NCI-H748 (cell line): ENCODE measurements around the gene RNU1-2.
"Not testable (repeated sequence)": the region's sequence is repeated elsewhere in the genome, so short reads cannot be mapped to it uniquely, and the experiment has no call there.

Experiments
- DNase-seq: peaks from one replicate; lab custom pipeline; 2025; ENCODE audit not compliant: unreplicated experiment; lab: John Stamatoyannopoulos, UW

Gene RNU1-2

DNA sequence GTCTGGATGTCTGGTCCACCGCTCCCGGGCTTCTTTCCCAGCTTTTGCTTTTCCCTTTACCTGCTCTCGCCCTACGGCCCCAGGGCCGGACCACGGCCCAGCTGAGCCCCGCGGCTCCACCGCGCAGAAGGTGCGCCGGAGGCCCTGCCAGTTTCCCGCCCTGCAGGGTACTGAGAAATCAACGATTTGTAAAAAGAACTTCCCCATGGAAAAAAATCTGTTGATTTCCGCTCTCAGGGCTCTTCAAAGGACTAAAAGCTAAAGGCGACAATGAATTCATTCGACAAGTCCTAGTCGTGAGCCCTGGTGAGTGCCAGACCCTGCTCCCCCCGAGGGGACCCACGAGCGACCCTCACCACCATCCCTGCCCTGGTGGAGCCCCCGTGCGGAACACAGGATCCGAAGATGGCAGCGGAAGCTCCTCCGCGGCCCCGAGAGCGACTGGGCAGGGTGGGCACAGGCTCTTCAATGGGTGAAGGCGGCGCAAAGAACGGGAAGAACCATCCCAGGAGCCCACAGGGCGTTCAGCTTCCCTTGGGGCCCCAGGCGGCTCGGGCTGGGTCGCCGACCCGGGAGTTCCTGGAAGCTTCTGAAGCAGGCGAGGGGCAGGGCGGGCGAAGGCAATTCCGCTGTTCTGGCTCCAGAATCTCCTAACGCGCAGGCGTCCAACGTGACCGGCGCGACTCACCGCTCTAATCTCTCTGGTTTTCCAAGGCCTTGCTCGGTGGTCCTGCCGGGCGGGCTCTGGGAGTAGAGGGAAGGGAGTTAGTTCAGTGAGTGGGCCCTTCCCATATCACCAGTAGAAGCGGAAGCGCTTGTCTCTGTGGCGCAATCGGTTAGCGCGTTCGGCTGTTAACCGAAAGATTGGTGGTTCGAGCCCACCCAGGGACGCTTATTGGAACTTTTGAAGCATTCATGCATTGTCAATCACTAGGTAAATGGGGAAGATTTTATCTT is 6.6 kb upstream of the RNU1-2 start:
- DNase-seq = no peak

DNA sequence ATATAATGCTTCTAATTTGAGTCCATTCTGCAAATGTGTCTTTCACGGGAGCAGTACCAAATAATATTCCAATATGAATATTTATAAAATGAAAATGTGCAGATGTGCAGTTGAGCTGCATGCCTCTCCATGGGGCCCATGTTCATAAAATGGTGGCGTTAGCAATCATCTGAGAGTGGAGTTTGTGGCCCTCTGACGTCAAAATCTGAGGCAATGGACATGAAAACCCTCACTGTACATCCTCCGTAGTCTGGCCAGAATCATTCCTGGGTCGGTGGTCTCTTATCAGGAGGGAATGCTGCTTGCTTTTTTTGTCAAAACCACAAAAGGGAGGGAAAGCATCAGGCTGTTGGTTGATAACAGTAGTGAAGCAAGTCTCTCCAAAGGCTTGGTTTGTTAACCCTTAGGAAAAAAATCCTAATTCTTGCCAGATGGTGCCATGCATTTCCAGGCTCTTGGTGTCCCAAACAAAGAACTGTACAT is 5.2 kb upstream of the RNU1-2 start:
- not testable (repeated sequence) for DNase-seq

DNA sequence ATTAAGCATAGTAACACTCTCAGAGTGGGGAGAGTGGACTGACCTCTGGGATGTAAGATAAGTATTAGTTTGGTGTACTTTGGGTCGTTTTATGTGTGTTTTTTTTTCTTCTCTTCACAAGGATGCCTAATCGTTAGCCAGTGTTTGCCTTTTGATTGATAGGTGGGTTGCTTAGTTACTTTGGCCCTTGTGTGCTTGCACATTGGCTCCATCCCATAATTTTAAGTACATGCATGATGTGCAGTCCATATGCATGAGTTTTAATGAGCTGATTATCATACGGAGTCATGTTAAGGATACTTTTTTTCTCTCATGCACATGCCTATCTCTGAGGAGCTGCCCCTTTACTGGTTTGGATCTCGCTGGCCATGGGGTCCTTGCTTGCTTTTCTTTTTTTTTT is 4.7 kb upstream of the RNU1-2 start:
- DNase-seq = not testable (repeated sequence)

- not testable (repeated sequence) for DNase-seq
Observed at GRCh38 chr1:16892978-16893525, 2.7 kb upstream of the RNU1-2 start.

DNA sequence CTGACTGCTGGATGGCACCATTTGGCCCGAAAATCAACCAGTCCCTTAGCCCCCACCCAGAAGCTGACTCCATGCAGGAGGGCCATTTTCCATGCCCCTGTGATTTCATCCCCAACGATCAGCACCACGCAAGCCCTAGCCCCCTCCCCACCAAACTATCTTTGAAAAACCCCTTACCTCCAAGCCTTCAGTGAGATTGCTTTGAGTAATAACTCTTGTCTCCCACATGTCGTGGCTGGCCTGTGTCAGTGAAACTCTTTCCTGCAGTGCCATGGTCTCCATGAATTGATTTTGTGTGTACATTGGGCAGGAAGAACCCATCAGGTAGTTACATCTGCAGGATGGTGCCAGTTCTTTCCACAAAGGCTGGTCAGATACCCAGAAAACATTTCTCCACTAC is 2.0 kb upstream of the RNU1-2 start:
- DNase-seq = not testable (repeated sequence)

GRCh38 chr1:16894338-16894737 is 1.4 kb upstream of the RNU1-2 start:
- DNase-seq = not testable (repeated sequence)

DNA sequence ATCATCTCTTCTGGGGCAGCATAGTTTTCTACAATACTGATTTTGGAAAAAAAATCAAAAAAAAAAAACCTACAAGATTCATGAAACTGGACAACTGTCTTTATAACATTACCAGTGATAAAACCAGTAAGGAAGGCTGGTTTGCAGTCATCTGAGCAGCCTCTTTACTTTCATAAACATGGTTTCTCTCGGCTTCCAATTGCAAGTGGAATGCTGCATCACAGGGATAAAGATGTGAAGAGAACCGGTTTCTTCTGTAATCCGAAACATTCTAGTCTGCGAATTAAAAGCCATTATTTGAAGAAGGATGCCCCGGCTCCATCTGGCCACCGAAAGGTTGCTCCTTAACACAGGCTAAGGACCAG is 565 bp upstream of the RNU1-2 start:
- not testable (repeated sequence) for DNase-seq

DNA sequence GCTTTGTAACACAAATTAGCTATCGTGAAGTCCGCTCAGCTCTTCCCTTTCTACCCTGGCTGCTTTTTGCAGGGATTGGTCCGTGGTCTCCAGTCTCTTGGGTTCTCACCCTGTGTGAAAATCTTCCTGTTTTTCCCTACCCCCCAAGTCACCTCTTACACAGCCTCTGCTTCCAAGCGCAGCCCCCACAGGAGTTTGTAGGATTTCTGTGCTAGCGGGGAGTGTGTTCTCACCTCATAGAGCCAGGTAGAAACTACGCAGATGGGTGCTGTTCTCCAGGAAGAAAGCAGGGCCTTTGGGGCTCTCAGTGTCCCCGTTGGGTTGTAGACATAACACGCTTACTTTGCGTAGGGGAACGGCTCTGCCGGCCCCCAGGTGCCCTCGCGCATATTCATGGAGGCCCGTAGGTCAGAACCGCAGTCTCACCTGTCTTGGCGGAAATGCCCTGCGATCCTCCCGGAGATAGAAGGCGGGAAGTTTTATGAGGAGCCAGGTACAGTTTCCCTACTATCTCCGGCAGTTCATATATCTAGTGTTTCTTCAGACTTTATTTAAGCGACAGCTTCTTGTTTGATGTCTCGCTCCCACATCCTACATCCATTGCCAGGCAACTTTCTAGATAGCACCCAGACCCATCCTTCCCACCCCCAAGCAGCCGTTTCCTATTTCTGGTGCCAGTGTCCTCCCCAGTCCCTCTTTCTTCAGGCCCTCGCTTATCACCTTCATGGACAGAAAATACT is 706 bp downstream of the RNU1-2 start:
- DNase-seq = peak; percentile 68

- DNase-seq = not testable (repeated sequence)
Observed at GRCh38 chr1:16897653-16898052, 1.9 kb downstream of the RNU1-2 start.

DNA sequence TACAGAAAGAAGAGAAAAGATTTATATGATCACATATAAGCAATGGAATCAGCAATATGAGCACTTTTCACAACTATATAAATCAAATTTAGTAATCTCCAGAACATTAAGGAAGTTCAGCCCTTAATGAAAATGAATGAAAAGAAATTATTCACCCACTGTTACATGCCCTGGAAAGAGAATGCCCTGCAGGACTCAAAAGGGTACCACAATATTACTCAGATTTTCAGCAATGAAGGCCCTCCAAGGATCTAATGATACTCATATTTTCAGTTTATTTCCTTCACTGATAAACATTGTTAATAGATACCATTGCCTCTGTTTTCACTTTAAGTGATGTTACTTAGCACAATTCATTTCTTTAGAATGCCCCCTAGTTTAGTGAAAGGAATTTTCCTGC is 2.5 kb downstream of the RNU1-2 start:
- DNase-seq = not testable (repeated sequence)

DNA sequence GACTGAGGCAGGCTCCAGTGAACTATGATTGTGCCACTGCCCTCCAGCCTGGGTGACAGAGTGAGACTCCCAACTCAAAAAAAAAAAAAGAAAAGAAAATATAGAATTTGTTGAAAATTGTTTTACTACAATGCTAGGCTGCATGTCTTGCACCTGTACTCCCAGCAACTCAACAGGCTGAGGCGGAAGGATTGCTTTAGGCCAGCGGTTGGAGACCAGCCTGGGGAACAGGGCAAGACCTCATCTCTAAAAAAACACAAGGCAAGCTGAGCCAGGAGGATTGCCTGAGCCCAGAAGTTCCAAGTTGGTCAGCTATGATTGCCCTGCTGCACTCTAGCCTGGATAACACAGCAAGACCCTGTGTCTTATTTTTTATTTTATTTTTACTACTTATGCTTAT is 3.2 kb downstream of the RNU1-2 start:
- not testable (repeated sequence) for DNase-seq

- DNase-seq = peak; percentile 19
Observed at GRCh38 chr1:16900751-16901150, 5.0 kb downstream of the RNU1-2 start.

DNA sequence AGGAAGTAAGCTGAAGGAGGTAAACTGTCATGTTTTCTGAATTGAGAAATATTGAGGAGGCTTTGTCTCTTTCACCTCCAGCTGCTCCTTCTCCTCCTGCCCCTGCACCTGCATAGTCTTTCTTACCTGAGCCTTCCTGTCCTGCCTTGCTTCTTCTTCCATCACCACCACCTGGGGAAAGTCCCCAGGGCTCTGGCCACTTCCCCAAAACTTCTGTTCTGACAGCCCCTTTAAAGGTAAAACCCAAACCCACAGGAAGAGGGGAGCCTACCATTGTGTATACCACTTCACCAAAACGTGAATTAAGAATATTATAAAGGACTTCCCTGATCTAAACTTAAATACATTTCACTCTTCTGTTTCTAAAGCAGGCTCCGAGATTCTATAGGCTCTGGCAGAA is 5.6 kb downstream of the RNU1-2 start:
- DNase-seq = not testable (repeated sequence)

DNA sequence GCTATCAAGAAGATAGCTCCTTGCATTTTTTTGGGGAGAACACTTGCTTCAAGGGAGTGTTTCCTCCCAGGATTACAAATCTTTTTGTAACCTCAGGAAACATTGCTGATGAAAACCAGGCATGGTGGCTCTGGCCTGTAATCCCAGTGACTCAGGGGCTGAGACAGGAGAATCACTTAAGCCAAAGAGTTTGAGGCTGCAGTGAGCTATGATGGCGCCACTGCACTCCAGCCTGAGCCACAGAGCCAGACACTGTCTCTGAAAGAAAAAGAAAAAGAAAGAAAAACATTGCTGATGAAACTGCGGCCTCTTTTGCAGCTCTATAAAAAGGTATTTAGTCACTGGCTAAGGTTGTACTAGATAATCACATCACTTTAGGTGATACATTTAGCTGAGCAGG is 7.3 kb downstream of the RNU1-2 start:
- DNase-seq = peak; percentile 34

DNA sequence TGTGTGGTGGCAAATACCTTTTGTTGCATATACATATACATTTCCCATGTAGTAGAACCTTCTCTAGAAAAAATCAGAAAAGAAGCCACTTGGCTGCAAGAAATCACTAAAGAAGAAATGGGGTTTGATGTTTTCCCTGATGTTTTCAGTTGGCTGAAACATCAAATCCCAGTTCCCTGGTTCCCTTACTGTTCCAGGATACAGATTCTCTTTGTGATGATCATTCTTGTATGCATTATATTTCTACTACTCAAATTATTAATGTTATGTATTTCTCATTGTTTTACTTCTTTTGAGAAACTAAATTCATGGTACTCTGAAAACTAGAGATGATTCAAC is 7.6 kb downstream of the RNU1-2 start:
- no peak for DNase-seq

- peak; percentile 99 for DNase-seq
Observed at GRCh38 chr1:16904560-16905109, 8.9 kb downstream of the RNU1-2 start.

- DNase-seq = peak; percentile 89
Observed at GRCh38 chr1:16905110-16905867, 9.5 kb downstream of the RNU1-2 start.

GRCh38 chr1:16905868-16906702 is 10.3 kb downstream of the RNU1-2 start:
- no peak for DNase-seq

GRCh38 chr1:16906873-16907272 is 11.1 kb downstream of the RNU1-2 start:
- no peak for DNase-seq
